Raji (cell line): ENCODE results near the gene TMPRSS6.

Source experiments
- POLR2A ChIP-seq: IDR thresholded peaks from 2 replicates; pipeline ENCODE4 v1.6.1; 2011; ENCODE audit warnings: low read depth, low read length, control low read depth; ENCODE audit not compliant: insufficient read depth

Gene TMPRSS6

DNA sequence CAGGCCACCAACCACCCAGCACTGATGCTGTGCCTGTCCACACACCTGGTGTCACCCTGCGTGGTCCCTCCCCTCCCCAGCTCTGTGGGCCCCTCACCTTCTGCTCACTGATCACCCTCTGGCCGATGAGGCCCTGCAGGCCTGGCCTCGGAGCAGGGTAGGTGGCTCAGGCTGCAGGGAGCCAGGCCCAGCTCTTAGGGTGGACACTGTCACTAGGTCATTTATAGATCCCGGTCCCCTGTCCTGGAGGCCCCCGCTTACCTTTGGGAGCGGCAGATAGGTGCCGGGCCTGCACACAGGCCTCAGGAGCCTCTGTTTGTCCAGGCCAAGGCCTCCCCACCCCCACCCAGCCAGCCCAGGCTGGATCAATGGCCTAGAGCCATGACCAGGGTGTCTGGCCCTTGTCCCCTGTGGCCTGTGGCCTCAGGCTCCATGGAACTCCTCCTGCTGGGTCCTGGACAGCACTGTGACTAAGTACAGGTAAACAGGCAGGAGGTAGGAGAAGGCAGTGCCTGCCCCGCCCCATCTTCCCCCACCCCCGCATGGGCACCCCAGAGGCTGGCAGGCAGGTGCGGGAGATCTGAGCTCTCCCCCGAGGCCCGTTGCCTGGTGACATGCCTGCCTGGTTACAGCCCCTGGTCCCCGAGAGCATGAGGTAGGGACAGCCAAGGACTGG lies at the start of gene TMPRSS6:
Gene TMPRSS6 (minus strand): TSS at position 472 of the 676 bp plus-strand sequence. CDS start 6,296 bp downstream, outside the sequence.
- TF ChIP-seq POLR2A: no peak

DNA sequence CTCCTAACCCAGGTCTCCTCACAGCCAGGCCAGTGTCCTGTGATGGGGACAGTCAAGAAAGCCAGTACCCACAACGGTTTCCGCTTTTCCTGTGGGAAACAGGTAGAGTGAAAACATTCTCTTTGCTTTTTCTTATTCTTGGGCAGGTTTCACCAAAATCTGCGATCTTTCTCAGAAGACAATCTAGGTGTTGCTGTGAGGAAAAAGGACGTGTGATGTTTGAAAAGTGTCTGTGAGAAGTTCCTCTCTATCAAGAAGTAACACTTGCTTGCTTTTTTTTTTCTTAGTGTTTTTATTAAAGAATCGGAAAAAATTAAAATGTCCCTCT lies 49.4 kb upstream of the TMPRSS6 start:
- TF ChIP-seq POLR2A: no peak

DNA sequence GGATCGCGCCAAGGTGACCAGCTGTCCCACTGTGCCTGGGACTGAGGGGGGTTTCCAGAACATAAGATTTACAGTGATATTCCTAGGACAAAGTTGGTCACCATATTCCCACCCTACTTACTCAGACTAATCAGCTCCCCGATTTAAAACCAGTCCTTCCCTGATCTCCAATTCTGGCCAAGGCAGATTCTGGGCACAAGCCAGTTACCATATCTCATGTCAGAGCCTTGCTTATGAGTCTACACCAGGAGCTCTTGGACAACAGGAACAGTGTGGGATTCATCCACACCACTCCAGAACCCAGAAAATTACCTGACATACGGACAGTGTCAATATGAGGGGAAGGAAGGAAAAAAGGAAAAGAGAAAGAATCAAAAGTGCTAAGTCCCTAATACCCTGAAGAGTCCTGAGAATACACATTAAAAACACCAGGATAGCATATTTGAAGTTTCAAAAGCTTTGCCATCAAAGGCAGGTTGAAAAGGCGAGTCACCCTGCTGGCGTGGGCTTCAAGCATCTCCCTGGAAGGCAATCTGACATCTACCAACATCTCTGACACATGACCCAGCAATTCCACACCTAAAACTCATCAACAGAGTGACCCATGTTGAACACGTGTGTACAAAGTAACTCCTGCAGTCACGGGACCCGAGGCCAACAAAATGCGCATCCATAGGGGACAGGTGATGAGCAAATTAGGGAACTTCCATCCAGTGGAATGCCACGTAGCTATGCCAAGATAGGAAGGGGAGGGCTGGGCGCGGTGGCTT lies 48.2 kb upstream of the TMPRSS6 start:
- TF ChIP-seq POLR2A: no peak

DNA sequence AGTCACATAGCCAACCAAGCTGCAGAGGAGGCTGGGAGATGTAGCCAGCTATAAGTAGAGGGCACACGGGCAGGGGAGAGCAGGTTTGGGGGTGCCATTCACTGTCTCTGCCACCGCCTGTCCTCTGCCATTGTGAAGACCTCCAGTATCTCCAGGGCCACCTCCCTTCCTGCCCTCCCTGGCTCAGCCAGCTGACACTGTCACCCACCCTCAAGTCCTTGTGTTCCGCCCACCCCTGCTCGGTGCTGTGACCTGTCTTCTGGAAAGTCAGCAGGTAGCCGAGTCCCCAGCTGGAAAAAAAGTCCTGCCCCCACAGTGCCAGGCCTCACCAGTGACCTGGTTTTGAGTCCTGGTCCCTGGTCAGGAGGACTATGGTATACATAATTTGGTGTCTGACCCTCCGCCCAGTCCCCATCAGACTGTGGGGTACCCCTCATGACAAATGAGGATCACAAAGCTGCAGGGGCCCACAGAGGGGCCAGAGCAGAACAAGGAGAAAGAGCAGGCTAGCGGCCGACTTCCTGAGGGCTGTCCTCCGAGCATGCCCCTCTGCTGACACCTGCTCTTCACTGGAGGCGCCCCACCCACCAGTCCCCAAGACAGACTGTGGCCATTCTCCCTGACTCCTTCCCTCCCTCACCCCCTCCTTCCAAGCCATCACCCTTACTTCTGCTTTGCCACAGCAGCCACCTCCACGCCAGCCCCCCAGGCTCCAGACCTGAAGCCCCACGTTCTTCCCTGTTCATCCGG lies 47.3 kb upstream of the TMPRSS6 start:
- TF ChIP-seq POLR2A: no peak

DNA sequence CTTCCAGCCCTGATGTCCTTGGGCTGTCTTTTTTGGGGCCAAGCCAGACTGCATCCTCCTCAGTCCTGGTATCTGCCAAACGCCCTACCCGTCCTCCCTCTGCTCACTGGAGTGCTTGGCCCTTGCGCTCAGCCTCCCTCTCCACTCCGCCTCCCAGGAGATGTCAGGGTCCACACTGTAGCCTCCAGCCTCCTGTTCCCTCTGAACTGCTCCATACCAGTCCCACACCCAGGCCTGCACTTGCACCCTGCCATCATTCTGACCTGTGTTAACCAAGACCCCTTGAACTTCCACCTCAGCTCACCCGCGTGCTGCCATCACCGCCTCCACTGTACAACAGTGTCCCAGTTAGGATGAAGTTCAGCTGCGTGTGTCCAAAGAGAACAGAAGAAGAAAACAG lies 46.5 kb upstream of the TMPRSS6 start:
- TF ChIP-seq POLR2A: no peak

DNA sequence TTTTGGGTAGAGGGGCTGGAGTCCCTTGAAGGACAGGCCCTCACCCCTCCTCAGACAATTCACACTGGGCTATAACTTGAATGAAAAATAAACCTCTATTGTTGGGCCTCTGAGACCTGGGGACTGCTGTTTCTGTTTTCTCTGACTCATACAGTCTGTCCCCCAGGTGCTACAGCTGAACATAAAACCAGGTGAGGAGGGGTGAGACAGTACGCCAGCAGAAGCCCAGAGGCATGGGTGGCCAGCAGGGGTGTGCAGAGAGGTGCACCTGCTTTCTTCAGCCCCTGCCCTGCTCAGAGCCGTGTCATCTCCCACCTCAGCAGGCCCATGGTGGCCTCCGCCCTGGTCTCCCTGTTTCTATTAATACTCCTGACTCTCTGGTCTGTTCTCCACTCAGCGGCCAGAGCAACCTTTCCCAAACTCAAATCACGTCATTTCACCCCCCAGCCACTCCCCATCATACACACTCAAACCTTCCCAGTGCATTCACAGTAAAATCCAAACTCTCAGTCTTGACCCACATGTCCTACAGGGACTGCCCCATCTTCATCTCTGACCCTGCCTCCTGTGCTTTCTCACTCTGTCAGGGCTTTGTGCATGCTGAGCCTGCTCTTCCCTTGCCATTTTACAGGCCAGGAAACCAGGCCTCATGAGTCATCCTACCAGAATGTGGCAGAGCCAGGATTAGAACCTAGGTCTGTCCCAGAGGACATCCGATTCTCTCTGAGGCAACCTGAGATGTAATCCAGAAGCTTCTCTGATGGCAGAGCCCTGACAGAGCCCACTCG lies 45.6 kb upstream of the TMPRSS6 start:
- no peak for TF ChIP-seq POLR2A

DNA sequence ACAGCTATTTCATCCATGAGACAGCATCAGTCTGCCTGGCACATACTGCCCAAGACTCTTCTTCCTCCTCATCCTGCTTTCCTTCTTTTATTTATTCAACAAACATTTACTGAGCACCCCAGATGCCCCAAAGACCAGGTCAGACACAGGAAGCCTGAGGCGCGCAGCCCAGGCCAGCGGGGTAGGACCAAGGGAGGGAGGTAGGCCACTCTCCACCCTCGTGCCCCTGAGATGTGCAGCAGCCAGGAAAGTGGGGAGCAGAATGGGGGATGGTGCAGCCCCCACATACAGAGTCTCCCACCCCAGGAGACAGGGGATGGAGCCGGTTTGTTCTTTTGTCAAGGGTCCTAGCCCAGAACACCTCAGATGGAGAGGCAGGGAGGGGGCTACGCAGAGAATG lies 44.4 kb upstream of the TMPRSS6 start:
- no peak for TF ChIP-seq POLR2A

DNA sequence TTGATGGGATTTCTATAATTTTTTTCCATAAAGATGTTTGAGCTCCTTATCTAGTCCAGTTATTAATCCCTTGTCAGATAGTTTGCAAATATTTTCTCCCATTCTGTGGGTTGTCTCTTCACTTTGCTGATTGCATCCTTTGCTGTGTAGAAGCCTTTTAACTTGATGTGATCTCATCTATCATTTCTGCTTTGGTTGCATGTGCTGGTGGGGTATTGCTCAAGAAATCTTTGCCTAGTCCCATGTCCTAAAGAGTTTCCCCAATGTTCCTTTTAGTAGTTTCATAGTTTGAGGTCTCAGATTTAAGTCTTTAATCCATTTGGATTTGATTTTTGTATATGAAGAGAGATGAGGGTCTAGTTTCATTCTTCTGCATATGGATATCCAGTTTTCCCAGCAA lies 41.9 kb upstream of the TMPRSS6 start:
- TF ChIP-seq POLR2A: no peak

DNA sequence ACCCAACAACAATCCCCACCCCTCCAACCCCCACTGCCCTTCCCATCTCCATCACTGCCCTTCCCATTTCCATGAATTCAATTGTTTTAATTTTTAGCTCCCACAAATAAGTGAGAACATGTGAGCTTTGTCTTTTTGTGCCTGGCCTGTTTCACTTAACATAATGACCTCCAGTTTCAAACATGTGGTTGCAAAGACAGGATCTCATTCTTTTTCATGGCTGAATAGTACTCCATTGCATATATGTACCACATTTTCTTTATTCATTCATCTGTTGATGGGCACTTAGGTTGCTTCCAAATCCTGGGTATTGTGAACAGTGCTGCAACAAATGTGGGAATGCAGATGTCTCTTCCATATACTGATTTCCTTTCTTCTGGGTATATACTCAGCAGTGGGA lies 41.2 kb upstream of the TMPRSS6 start:
- TF ChIP-seq POLR2A: no peak

DNA sequence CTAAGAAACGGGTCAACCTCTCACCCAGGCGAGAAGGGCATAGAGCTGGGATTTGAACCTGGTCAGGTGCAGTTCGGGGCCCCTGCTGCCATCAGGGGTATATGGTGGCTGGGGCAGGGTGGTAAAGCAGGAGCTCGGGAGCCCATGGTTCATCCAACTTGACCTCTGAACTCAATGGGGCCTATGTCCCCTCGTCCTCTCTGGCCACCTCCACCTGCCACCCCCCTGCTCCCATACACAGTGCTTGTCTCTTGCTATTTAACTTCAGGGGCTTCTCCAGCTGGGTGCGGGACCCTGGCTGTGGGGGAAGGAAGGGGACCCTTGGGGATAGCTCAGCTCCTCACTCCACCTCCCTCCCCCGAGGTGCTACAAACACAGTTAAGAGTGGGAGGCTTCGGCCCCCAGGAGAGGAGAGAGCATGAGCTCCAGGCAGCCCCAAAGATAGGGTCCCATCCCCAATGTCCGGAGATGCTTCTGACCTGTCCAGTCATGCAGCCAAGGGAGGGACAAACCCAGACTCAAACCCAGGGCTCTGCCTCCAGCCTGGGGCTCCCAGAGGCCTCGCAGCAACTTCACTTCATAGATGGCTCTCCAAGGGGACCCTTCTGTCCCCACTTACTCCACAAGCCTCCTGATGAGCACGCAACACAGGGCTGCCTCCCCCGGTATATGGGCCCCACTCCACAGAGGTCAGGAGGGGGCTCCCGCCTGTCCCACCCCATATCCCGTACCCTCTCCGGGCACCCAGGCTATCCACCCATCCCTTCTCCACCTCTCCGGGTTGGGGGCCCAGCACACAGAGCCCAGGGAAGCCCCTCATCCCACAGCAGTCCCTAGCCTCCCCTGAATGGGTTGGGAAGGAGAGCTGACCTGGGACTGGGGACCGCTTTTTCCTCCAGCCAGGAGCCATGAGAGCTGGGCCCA lies 39.5 kb upstream of the TMPRSS6 start:
- TF ChIP-seq POLR2A: no peak

DNA sequence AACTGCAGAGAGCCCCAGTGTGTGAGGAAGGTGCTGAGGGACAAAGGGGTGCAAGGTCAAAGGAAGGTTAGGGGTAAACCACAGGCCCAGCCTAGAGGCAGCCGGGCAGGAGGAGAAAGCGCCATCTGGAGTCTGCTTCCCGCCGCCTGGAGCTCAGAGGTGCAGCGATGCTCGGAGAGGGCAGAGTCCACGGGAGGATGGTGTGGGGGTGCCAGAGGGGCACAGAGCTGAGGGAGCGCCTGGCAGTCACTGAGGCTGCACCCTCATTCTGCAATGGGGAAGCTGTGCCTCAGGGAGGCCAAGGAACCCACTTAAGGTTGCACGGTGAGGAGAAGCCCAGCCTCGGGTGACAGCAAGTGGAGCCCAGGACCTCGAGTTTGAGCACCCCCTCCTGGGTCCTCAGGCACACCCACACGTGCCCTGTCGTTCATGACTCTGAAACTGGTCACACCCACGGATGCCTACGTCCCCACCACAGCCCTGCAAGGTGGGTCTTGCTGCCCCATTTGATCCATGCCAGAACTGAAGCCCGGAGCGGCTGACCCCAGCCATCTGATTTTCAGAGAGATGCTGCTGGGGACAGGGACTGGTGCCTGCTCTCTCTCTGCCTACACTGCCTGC lies 38.6 kb upstream of the TMPRSS6 start:
- TF ChIP-seq POLR2A: no peak

DNA sequence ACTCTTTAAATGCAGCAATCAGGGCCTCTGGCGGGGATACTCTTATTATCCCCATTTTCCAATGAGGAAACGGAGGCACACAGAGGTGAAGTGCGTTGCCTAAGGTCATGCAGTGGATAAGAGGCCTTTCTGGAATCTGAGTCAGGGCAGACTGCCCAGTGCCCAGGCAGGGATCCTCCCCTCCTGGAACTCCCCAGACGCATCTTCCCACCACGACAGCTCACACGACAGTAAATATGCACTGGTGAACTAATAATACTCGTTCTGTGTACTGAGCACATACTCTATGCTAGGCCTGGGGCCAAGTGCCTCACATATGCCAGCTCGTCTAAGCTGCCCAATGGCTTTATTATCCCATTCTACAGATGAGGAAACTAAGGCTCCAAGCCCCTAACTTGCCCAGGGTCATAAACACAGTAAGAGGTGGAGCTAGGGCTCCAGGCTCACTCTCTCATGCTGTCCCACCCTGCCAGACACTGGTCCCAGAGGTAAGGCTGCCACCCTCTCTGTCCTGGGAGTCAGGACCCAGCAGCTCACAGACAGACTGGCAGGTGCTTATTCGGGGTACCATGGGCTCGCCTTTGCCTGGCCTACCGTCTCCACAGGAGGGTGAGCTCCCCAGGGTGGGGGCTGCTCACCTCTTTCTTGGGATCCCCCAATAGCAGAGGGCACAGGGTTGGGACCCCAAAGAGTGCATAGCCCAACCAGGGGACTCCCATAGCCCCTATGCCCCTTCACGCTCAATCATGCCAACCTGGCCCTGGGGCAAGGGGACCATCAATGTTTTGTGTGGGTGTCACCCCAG lies 37.9 kb upstream of the TMPRSS6 start:
- TF ChIP-seq POLR2A: no peak
